Measurements from ENCODE around the gene YES1.
A peak's percentile ranks its signal among the peaks of the same experiment; 100 is the strongest.

The YES1 gene

GRCh38 chr18:811892-812375, at the start of gene YES1:
Gene YES1 (minus strand): TSS chr18:812242. CDS start chr18:756827, 55,415 bp downstream.
- peak; percentile 70 for DNase-seq

GRCh38 chr18:857986-858385, 45.9 kb upstream of the YES1 start:
- no peak for DNase-seq

GRCh38 chr18:853471-853870, 41.4 kb upstream of the YES1 start:
- DNase-seq = no peak

GRCh38 chr18:850960-851359, 38.9 kb upstream of the YES1 start:
- DNase-seq = no peak

GRCh38 chr18:849021-849420, 37.0 kb upstream of the YES1 start:
- no peak for DNase-seq

- DNase-seq = no peak
These were observed 36.2 kb upstream of the YES1 start for GRCh38 chr18:848062-848861.

GRCh38 chr18:845152-845819, 33.2 kb upstream of the YES1 start:
- no peak for DNase-seq

GRCh38 chr18:841647-842370, 29.8 kb upstream of the YES1 start:
- DNase-seq = no peak

- DNase-seq = no peak
These were observed 28.5 kb upstream of the YES1 start for GRCh38 chr18:840516-840915.

GRCh38 chr18:840023-840408, 28.0 kb upstream of the YES1 start:
- no peak for DNase-seq

- peak; percentile 89 for DNase-seq
These were observed 27.4 kb upstream of the YES1 start for GRCh38 chr18:839224-840022.

GRCh38 chr18:837922-838321, 25.9 kb upstream of the YES1 start:
- no peak for DNase-seq

GRCh38 chr18:834082-834720, 22.2 kb upstream of the YES1 start:
- DNase-seq = no peak

GRCh38 chr18:833197-833596, 21.2 kb upstream of the YES1 start:
- no peak for DNase-seq

- DNase-seq = no peak
These were observed 20.1 kb upstream of the YES1 start for GRCh38 chr18:832085-832681.

- no peak for DNase-seq
These were observed 18.4 kb upstream of the YES1 start for GRCh38 chr18:830315-830901.

- DNase-seq = no peak
These were observed 17.4 kb upstream of the YES1 start for GRCh38 chr18:829432-829831.

- no peak for DNase-seq
These were observed 15.1 kb upstream of the YES1 start for GRCh38 chr18:827093-827677.

GRCh38 chr18:825891-826585, 14.0 kb upstream of the YES1 start:
- DNase-seq = no peak

GRCh38 chr18:824179-824578, 12.1 kb upstream of the YES1 start:
- no peak for DNase-seq
